ENCODE measurements around the gene LINC01488.

DNA sequence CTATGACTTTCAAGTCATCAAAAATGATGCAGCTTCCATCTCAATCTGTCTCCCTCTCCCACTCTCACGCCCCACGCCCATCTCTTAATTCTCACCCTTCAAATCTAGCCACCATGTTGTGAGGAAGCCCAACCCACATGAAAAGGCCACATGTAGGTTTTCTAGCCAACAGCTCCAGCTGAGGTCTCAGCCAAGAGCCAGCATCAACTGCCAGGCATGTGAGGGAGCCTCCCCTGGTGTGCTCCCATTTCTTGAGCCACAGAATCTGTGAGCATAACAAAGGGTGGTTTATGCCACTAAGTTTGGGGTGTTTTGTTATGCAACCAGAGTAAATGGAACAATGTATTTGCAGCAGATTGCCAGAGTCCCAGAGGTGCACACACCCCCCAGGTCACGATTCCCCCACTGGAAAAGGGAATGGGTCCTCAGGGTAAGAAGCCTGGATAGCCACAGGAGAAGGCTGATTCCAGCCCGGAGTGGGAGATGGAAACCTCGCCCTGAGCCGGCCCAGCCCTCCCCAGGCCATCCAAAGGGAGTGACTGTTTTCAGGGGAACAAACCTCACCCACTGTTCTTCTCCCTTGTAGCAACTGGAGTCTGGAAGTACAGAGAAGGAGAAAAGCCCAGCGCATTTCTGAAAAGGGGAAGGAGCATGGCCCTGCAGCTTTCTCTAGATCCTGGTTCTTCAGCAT lies 20.0 kb upstream of the LINC01488 start:
- TF ChIP-seq, protein P1, sequence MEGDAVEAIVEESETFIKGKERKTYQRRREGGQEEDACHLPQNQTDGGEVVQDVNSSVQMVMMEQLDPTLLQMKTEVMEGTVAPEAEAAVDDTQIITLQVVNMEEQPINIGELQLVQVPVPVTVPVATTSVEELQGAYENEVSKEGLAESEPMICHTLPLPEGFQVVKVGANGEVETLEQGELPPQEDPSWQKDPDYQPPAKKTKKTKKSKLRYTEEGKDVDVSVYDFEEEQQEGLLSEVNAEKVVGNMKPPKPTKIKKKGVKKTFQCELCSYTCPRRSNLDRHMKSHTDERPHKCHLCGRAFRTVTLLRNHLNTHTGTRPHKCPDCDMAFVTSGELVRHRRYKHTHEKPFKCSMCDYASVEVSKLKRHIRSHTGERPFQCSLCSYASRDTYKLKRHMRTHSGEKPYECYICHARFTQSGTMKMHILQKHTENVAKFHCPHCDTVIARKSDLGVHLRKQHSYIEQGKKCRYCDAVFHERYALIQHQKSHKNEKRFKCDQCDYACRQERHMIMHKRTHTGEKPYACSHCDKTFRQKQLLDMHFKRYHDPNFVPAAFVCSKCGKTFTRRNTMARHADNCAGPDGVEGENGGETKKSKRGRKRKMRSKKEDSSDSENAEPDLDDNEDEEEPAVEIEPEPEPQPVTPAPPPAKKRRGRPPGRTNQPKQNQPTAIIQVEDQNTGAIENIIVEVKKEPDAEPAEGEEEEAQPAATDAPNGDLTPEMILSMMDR (IDR thresholded peaks at IDR 0.05) = no peak
- TF ChIP-seq POLR2A (IDR thresholded peaks at IDR 0.05) = no peak

Measured in Peyer's patch (tissue), 4 donors.